HG03025 (cell line): ENCODE results near the gene CYTH3.
"Not testable (repeated sequence)": the region's sequence is repeated elsewhere in the genome, so short reads cannot be mapped to it uniquely, and the experiment has no call there.

ENCODE experiments used
- ATAC-seq: cut with Tn5 transposase; IDR thresholded peaks from one replicate; pipeline ENCODE4 v1.9.1; 2021; ENCODE audit warnings: mild to moderate bottlenecking, moderate library complexity; ENCODE audit not compliant: unreplicated experiment, low FRiP score

Gene CYTH3

DNA sequence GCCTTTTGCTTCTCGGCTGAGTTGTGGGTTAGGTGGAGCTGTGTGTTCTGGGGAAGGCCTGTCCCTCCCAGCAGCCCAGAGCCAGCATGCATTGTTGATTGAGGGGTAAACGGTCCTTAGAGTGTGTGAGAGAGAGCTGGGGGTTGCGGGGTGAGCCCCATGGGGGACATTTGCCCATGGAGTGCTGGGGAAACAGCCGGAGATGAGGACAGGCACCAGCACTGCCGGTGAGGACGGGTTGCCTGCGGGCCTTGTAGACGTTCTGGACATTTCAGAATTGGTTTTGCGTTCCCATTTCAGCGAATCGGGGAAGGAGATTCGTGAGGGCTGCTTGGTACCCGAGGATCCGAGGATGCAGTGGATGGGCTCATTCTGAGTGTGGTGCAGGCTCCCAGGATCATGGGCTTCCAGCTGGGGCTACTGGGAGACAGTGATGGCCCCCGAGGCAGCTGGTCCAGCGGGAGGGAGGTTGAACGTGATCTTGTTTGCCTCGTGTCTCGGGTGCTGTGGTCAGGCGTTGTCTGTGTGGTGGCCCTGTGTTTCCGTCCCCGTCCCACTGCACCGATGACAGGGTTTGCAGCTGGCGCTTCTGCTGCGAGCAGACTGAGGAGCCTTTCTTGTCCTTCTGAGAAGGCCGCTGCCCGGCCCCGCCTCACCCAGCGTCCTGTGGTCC, 113.9 kb downstream of the CYTH3 start:
- no peak for ATAC-seq

DNA sequence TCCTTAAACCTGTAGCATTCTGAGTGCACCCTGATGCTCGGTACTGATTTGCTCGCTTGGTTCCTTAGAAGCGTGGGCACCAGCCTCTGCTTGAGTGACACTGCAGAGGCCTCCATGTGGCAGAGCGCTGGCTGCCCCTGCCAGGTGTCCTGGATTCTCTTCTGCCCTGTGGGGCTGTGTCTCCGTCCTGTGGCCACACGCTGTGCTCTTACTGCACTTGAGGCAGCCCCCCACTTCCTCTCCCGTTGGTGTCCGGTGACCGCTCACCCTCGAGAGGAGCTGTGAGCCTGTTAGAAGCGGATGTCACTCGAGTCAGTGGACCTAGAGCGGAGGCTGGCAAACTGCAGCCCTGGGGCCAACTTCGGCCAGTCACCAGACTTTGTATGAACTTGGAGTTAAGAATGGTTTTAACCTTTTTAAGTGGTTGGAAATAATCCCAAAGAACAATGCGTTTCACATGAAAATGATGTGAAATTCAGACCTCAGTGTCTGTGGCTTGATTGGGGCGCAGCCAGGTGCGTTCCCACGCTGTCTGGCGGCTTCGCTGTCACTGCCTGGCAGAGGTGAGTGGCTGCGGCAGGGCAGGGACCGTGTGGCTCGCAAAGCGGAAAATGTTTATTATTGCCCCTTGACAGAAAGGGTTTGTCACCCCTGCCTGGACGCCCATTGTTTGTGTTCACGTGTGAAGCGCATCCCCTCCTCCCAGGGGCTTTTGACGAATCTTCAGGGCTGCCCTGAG, 114.6 kb downstream of the CYTH3 start:
- no peak for ATAC-seq

DNA sequence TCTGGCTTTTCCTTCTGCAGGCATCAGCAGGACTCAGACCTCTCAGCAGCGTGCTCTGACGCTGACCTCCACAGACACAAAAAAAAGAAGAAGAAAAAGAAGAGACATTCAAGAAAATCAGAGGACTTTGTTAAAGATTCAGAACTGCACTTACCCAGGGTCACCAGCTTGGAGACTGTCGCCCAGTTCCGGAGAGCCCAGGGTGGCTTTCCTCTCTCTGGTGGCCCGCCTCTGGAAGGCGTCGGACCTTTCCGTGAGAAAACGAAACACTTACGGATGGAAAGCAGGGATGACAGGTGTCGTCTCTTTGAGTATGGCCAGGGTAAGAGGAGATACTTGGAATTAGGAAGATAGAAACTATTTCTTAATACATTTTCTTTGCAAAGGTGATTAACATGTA, 115.7 kb downstream of the CYTH3 start:
- no peak for ATAC-seq

DNA sequence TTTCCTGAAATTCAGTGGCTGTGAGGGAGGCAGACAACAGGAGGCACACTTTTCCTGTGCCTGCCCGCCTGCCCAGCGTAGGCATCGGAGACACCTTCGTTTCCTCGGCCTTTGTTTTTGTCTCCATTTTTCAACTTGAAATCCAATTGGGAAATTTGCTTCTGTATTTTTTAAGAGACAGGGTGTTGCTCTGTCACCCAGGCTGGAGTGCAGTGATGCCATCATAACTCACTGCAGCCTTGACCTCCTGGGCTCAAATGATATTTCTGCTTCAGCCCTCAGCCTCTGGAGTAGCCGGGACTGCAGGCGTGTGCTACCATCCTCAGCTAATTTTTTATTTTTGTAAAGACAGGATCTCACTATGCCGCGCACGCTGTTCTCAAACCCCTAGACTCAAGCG, 116.8 kb downstream of the CYTH3 start:
- no peak for ATAC-seq

DNA sequence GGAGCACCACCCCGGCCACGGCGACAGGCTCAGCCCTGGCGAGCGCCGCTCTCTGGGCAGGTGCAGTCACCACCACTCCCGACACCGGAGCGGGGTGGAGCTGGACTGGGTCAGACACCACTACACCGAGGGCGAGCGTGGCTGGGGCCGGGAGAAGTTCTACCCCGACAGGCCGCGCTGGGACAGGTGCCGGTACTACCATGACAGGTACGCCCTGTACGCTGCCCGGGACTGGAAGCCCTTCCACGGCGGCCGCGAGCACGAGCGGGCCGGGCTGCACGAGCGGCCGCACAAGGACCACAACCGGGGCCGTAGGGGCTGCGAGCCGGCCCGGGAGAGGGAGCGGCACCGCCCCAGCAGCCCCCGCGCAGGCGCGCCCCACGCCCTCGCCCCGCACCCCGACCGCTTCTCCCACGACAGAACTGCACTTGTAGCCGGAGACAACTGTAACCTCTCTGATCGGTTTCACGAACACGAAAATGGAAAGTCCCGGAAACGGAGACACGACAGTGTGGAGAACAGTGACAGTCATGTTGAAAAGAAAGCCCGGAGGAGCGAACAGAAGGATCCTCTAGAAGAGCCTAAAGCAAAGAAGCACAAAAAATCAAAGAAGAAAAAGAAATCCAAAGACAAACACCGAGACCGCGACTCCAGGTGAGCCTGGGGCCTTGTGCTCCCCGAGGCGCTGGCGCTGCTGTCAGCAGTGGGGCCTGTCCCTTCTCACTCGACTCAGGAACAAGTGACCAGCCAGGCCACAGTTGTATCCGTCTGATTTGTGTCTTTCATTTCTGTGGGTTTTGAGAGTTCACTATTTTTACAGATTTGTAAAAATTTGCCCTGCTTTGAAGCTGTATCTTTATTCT, 117.7 kb downstream of the CYTH3 start:
- no peak for ATAC-seq

DNA sequence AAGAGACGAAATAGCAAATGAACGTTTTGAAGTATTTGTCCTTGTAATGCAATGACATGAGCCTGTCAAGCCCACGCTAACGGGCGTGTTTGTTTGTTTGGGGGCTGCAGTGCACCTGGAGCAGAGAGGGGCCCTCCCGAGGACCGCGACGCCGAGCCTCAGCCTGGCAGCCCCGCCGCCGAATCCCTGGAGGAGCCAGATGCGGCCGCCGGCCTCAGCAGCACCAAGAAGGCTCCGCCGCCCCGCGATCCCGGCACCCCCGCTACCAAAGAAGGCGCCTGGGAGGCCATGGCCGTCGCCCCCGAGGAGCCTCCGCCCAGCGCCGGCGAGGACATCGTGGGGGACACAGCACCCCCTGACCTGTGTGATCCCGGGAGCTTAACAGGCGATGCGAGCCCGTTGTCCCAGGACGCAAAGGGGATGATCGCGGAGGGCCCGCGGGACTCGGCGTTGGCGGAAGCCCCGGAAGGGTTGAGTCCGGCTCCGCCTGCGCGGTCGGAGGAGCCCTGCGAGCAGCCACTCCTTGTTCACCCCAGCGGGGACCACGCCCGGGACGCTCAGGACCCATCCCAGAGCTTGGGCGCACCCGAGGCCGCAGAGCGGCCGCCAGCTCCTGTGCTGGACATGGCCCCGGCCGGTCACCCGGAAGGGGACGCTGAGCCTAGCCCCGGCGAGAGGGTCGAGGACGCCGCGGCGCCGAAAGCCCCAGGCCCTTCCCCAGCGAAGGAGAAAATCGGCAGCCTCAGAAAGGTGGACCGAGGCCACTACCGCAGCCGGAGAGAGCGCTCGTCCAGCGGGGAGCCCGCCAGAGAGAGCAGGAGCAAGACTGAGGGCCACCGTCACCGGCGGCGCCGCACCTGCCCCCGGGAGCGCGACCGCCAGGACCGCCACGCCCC, 118.5 kb downstream of the CYTH3 start:
- no peak for ATAC-seq

DNA sequence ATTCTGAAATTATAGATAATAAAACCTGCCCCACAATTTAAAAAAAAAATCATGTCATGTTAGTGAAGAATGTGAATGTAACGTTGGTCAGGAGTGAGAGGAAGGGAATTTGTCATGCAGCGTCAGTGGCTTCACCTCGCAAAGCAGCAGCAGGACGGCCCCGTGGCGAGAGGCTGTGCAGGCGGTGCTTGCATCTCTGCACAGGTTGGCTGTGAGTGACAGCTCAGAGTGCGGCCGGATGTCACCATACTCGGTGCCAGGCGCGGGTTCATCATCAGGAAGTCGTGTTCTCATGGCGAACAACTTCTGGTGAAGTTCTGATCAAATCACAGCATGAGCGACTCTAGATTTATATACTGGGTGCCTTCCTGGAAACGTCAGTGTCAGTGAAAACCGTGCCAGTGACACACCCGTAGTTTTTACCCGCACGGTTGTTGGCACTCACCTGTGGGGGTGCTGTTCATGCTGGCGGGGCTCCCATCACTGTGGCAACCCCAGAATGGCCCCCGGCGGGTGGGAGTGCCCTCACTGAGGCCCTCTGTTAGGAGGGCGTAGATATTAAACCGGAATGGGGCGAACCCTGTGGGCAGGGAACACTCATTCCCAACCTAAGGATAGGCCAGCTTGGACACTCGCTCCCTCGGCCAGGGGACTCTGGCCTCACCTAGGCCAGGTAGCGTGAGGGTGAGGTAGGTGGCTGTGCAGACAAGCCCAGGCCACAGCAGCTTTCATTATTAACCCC, 120.3 kb downstream of the CYTH3 start:
- no peak for ATAC-seq

DNA sequence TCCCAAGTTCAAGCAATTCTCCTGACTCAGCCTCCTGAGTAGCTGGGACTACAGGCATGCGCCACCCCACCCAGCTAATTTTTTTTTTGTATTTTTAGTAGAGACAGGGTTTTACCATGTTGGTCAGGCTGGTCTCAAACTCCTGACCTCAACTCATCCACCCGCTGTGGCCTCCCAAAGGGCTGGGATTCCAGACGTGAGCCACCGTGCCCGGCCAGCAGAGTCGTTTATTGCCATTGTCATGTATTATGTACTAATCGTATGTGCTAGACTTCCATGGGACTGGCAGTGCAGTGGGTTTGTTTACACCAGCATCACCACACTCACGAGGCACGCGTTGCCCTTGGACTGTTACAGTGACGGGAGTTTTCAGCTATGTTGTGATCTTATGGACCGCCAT, 120.9 kb downstream of the CYTH3 start:
- ATAC-seq: not testable (repeated sequence)

DNA sequence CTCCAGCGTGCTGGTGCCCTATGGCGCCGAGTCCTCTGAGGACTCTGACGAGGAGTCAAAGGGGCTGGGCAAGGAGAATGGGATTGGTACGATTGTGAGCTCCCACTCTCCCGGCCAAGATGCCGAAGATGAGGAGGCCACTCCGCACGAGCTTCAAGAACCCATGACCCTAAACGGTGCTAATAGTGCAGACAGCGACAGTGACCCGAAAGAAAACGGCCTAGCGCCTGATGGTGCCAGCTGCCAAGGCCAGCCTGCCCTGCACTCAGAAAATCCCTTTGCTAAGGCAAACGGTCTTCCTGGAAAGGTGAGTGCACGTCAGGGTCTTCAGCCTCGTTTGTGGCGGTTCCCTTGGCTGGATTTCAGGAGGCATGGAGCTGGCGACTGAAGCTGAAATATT, 122.4 kb downstream of the CYTH3 start:
- no peak for ATAC-seq

DNA sequence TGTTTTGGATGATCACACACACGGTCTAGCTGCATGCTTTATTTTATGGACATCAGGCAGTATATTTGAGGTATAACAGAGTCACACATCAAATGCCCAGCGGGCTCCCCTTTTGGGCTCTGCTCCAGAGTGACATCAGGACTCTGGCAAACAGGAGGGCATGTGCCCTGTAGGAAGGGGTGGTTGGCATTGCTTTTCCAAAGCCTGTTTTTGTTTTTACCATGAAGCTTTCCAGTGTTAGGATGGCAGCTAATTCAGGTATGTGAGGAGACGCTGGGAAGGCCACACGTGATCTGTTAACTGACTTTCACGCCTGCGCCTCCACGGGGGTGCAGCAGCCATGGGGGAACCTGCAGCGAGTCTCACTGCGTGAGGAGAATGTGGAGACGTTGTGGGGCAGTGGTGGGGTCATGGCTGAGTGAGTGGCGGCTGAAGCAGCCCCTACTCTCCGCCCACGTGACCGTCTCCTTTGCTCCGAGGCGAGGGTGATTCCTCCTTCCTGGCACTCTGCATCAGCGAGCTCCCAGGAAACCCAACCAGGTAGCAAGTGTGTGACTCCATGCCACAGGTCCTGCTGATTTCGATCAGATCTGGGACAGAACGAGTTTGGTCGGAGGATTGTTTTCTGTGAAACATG, 123.6 kb downstream of the CYTH3 start:
- no peak for ATAC-seq

DNA sequence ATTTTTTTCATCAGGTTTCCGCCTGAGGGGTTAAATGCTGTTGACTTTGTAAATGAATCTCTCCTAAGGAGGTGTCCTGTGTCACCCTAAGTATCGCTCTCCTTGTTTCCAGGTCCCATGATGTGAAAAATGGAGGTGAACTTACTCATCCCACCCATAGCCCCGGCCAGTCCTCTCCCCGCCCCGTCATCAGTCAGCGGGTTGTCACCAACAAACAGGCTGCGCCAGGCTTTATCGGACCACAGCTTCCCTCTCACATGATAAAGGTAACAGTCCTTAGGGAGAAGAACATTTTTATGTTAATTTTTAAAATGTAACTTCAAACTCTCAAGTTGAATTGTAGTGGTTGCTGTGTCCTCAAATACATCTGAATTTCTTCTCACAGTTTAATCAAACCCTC, 124.8 kb downstream of the CYTH3 start:
- no peak for ATAC-seq

DNA sequence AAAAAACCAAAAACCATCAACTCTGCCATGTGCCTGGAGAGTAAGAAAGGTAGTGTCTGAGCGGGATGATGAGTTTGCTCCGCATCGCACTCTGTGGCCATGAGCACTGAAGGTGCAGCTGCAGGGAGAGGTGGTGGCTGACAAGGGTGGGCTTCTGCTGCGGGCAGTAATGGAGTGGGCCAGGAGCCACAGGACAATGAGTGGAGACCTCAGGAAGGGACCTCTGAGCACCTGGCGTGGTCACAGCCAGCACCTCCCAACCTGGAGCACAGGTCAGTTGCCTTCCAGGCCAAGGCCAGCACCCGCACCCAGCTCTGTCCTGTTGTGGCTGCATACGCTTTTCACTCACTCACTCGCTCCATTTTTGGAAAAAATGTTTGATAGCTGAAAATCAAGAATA, 125.8 kb downstream of the CYTH3 start:
- ATAC-seq: no peak

DNA sequence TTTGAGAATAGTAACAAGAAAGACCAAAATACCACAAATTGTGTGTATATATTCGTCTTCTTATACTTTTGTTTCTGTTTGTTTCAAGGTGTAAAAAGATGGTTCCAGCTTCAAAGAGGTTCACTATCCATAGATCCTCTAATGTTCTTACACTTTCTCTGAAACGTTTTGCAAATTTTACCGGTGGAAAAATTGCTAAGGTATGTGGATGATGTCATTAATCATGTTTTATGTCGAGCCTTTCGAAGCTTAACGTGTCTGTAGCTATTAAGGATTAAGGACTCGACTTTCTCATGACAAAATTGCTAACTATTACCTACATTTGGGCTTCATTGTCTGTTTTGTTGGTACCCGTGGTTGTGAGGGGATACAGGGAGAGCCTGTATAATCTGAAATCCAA, 128.4 kb downstream of the CYTH3 start:
- ATAC-seq: no peak

DNA sequence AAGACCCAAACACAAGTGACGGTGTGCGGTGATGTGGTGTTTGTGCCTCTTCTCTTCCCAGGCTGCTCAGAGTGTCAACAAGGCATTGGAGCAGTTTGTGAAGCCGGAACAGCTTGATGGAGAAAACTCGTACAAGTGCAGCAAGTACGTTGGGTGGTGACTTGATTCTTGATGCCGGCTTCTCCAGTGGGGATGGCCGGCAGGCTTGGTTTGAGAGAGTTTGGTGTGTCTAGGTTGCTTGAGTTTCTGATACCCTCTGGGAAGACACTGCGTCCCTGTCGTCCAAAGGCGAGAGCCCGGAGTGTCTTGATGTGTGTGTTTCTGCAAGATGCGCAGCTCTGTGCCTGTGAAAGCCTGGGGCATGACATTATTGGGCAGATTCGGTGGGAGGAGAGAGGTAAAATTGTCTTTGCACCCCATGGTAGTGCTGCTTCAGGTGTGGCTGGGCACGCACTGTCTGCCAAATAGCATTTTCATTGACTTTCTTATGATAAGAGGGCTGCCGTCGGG, 129.5 kb downstream of the CYTH3 start:
- no peak for ATAC-seq

DNA sequence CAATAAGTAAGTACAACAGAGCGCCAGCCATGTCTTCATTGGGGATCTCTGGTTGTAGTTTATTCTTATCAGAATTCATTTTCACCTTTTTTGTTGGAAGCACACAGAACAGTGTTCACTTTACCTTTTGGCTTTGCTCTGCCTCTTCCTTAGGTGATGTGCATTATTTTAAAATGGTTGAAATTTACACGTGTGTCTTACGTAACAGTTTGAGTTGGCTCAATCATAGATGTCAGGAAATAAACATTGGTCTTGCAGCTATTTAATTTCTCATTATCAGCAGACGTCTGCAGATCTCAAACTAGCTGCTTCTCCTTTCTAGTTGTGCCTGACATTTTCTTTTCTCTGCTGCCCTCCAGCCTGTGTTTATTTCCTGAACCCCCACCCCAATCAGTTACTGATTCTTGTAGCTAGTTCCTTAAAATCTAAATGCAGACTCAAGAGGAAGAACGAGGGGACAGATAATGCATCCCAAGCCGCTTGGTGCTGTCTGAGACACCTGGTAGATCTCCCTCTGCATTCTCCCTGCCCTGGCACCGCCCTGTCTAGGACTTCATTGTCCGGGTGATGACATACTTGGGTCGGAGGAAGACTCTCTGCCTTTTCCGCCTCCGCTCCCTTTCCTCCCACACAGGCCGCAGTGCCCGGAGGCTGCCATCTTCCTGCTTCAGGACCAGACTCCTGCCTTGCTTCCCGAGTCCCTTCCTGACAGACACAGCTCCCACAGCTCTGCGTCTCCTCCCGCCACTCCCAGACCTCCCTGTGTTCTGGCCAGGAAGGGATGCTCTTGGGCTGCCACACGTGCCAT, 133.0 kb downstream of the CYTH3 start:
- no peak for ATAC-seq

DNA sequence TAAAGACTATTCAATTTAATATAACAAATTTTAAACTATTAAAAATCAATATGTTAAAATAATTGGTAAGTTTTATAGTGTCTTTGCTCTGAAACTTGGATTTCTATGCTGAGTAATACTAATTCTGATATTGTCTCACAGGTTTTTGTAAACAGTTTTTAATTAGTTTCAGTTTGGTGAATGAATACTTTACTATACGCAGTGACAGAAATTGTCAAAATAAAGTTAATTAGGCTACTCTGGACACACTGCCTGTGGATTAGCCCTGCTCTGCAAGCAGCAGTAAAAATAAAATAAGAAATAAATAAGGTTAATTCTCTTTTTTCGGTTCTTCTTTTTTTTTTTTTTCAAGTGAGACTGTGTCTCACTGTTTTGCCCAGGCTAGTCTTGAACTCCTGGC, 135.9 kb downstream of the CYTH3 start:
- ATAC-seq: no peak

DNA sequence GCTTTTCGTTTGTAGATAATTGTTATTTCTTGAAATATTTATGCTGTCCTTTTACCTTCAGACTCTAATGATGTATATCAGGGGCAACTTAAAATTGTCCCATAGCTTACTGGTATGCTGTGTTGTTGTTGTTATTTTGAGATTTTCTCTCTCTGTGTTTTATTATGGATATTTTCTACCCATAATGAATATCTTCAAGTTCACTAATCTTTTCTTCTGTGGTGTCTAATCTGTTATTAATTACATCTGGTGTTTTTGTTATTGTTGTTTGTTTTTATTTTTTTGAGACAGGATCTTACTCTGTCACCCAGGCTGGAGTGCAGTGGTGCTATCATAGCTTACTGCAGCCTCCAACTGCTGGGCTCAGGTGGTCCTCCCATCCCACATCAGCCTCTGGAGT, 139.2 kb downstream of the CYTH3 start:
- no peak for ATAC-seq

DNA sequence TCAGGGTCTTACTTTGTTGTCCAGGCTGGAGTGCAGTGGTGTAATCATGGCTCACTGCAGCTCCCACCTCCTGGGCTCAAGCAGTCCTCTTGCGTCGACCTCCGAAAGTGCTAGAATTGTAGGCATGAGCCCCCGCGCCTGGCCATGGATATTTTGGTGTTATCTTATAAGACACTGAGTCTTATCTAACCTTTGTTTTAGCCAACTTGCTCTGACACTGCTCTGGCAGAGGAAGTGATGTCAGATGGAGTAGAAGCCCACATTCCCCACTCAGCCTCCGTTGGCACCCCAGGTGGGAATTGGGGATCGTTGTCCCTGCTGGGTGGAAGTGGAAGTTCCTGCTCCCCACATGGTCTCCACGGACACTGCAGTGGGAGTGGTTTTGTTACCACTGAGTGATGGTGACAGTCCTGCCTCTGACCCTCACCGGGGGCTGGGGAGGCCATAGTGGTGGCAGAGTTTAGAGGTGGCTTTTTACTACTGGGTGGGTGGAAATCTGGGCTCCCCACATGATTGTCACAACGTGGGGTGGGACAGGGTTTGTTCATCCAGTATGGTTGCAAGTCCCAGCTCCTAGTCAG, 142.3 kb downstream of the CYTH3 start:
- no peak for ATAC-seq
